ENCODE measurements around the gene MCIDAS. TPM values are rescaled to one million over a fixed set of nuclear protein-coding genes. Genes with fewer than 3 reads are reported as not detected.

MCIDAS gene
- total RNA-seq, 4 donors from 2014 or later, result not detected

DNA sequence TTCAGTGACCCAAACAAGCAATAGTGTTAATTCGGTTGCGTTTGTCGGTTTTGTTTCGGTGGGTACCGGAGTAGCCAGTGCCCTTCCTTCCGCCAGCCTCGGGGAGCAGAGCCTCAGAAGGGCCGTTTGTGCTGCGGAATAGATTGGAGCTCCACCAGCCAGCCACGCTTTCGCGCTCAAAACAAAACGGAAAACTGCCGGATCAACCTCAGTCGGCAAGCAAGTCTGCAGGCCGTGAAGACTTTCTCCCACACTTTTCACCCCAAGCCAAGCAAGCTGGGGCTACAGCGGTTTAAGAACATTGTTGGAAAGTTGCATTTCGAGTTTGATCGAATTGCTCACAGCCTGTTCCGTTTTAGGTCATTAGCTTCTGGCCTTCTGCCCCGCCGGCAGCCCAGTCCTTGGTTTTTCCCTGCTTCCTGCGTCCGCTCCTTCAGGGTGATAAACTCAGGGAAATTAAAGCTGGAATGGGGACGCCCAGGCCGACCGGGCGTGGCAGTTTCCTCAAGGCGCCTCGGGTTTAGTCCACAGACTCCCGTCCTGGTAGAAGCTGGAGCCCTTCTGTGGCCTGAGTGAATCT is 7.1 kb upstream of the MCIDAS start:
- no peak for ATAC-seq (ENCODE audit: low FRiP score)
- DNase-seq (ENCODE audit: low spot score), result no peak

GRCh38 chr5:55232985-55233928 is 6.1 kb upstream of the MCIDAS start, which contains the start of gene CCNO:
Gene CCNO (minus strand): TSS chr5:55233608. CDS start chr5:55233523, 85 bp downstream.
- ATAC-seq (ENCODE audit: low FRiP score), result peak; percentile 87
- TF ChIP-seq CTCF (IDR thresholded peaks at IDR 0.05), result no peak
- DNase-seq (ENCODE audit: low spot score), result no peak

More for the DNA sequence above, 7.1 kb upstream of the MCIDAS start:
- TF ChIP-seq CTCF (IDR thresholded peaks at IDR 0.05), result no peak

GRCh38 chr5:55232271-55232984 is 5.3 kb upstream of the MCIDAS start:
- no peak for TF ChIP-seq CTCF (IDR thresholded peaks at IDR 0.05)
- no peak for DNase-seq (ENCODE audit: low spot score)
- peak; percentile 28 for ATAC-seq (ENCODE audit: low FRiP score)

GRCh38 chr5:55231919-55232270 is 4.8 kb upstream of the MCIDAS start:
- TF ChIP-seq CTCF (IDR thresholded peaks at IDR 0.05), result no peak
- DNase-seq (ENCODE audit: low spot score) (no peak), ATAC-seq (ENCODE audit: low FRiP score) (no peak)

DNA sequence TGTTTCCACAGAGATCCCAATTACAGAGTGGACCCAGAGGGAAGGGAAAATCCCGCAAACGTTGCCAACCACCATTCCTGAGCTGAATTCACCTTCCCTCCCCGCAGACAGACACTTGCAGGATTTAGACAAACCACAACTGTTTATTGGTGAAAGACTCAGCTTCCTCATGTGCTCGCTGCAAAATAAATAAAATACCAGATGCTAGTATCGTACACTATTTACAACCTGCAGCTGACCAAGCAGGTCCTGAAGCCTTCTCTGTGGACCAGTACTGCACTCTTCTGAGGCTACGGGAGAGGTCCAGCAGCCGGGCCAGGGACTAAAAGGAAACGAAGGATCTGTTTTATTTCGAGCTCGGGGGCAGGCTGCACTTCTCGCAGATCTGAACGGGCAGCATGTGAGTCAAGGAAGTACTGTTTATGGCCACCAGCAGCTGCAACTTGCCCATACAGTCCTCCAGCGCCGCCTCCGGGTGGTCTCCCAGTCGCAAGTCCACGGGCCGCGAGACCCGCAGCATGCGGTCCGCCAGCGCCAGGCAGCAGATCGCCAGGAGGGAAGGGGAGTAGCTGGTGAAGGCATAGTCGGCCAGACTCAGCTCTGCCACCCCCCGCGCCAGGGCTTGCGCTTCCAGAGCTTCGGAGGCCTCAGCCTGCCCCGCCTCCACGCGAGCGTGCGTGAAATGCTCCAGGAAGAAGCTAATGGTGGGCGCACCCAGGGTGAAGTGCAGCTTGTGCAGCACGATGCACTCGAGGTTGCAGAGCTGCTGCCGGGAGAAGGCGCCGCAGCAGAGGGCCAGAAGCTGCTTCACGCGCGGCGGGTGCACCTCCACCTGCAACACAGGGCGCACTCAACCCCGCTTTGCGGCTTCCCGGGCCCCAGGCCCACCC is 4.2 kb upstream of the MCIDAS start:
- no peak for TF ChIP-seq CTCF (IDR thresholded peaks at IDR 0.05)
- no peak for DNase-seq (ENCODE audit: low spot score)
- ATAC-seq (ENCODE audit: low FRiP score), result no peak

DNA sequence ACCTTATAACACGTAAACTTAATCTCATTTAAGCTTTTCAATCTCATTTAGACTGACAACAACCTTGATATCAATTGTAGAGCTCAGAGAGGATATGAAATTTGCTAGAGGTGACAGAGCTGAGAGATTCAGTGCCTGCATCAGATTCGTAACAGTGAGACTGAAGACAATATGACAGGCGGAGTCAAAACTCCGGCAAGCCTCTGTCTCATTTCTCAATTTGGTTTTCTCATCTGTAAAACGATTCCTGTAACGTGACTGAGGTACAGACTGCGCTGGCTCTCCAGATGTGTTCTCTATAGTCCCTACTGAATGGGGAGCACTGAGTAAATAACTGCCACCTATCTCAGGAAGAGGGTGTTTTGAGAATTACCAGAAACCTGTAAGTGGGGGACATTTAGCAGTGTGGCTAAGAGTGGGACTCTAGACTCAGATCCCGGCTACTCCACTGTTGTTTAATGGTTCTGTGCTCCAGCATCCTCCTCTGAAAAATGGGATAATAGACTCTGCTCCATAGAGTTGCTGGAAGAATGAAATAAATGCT is 3.0 kb upstream of the MCIDAS start:
- no peak for TF ChIP-seq CTCF (IDR thresholded peaks at IDR 0.05)
- ATAC-seq (ENCODE audit: low FRiP score), result no peak

More for the DNA sequence above, 3.0 kb upstream of the MCIDAS start:
- DNase-seq (ENCODE audit: low spot score), result no peak

Measured in omental fat pad (tissue), 4 donors.